HepG2 (cell line): ENCODE data around the gene RBCK1. TPM values are rescaled to one million over a fixed set of nuclear protein-coding genes. Genes with fewer than 3 reads are reported as not detected.
A peak's percentile ranks its signal among the peaks of the same experiment; 100 is the strongest.

Source experiments
- ATF1 ChIP-seq: IDR thresholded peaks from 2 replicates; pipeline ENCODE4 v1.6.1; 2016; ENCODE audit warnings: mild to moderate bottlenecking, control low read depth
- BRD4 ChIP-seq: sonication (generic); formaldehyde crosslinking; IDR thresholded peaks from 2 replicates; pipeline ENCODE4 v1.4.0; 2020; ENCODE audit warnings: missing genetic modification reagents
- CBFB ChIP-seq: sonication (generic); formaldehyde crosslinking; IDR thresholded peaks from 2 replicates; pipeline ENCODE4 v1.4.0; 2020; ENCODE audit warnings: missing genetic modification reagents
- CBX5 ChIP-seq: sonication (generic); formaldehyde crosslinking; IDR thresholded peaks from 2 replicates; pipeline ENCODE4 v1.4.0; 2020; ENCODE audit warnings: missing genetic modification reagents, borderline replicate concordance
- EEA1 ChIP-seq: sonication (generic); formaldehyde crosslinking; IDR thresholded peaks from 2 replicates; pipeline ENCODE4 v1.5.1; 2020; ENCODE audit warnings: mild to moderate bottlenecking, missing genetic modification reagents, borderline replicate concordance
- FOXM1 ChIP-seq: sonication (generic); formaldehyde crosslinking; IDR thresholded peaks from 2 replicates; pipeline ENCODE4 v1.5.0; 2020; ENCODE audit warnings: missing genetic modification reagents
- HNRNPUL1 ChIP-seq: fragments of 200-400 bp; formaldehyde crosslinking; IDR thresholded peaks from 2 replicates; pipeline ENCODE4 v1.6.1; 2017; ENCODE audit warnings: low read depth, mild to moderate bottlenecking, low read length, moderate library complexity
- HOXA3 ChIP-seq: sonication (generic); formaldehyde crosslinking; IDR thresholded peaks from 2 replicates; pipeline ENCODE4 v1.5.0; 2020; ENCODE audit warnings: missing genetic modification reagents
- IKZF5 ChIP-seq: IDR thresholded peaks from 2 replicates; pipeline ENCODE4 v1.6.1; 2018; ENCODE audit warnings: missing genetic modification reagents, mild to moderate bottlenecking, missing compliant biosample characterization
- JARID2 ChIP-seq: sonication (generic); formaldehyde crosslinking; IDR thresholded peaks from 2 replicates; pipeline ENCODE4 v1.8.1; 2023; ENCODE audit warnings: missing genetic modification reagents, inconsistent platforms; ENCODE audit not compliant: insufficient replicate concordance
- MAFF ChIP-seq: IDR thresholded peaks from 2 replicates; pipeline ENCODE4 v1.6.1; 2011; ENCODE audit warnings: low read depth, low read length, improper control_type of control experiment
- MED13 ChIP-seq: sonication (generic); formaldehyde crosslinking; IDR thresholded peaks from 2 replicates; pipeline ENCODE4 v1.5.0; 2020; ENCODE audit warnings: missing genetic modification reagents
- MXI1 ChIP-seq: IDR thresholded peaks from 3 replicates; pipeline ENCODE4 v1.6.1; 2012; ENCODE audit warnings: low read depth, low read length, inconsistent platforms, borderline replicate concordance
- RXRB ChIP-seq: IDR thresholded peaks from 2 replicates; pipeline ENCODE4 v1.6.1; 2016; ENCODE audit warnings: borderline replicate concordance, missing genetic modification reagents, missing compliant biosample characterization
- SAFB2 ChIP-seq: sonication (generic); formaldehyde crosslinking; IDR thresholded peaks from 2 replicates; pipeline ENCODE4 v1.5.1; 2020; ENCODE audit warnings: missing genetic modification reagents, low read depth, mild to moderate bottlenecking, borderline replicate concordance
- TEAD2 ChIP-seq: sonication (generic); formaldehyde crosslinking; IDR thresholded peaks from 2 replicates; pipeline ENCODE4 v1.9.0; 2021; ENCODE audit warnings: missing genetic modification reagents
- ZBTB21 ChIP-seq: sonication (generic); formaldehyde crosslinking; IDR thresholded peaks from 2 replicates; pipeline ENCODE4 v1.4.0; 2020; ENCODE audit warnings: missing genetic modification reagents
- ZFP36L1 ChIP-seq: sonication (generic); formaldehyde crosslinking; IDR thresholded peaks from 2 replicates; pipeline ENCODE4 v1.8.0; 2022; ENCODE audit warnings: mild to moderate bottlenecking, missing genetic modification reagents, moderate library complexity
- ZKSCAN5 ChIP-seq: sonication (generic); formaldehyde crosslinking; IDR thresholded peaks from 2 replicates; pipeline ENCODE4 v1.5.1; 2020; ENCODE audit warnings: mild to moderate bottlenecking, missing genetic modification reagents
- ZNF333 ChIP-seq: sonication (generic); formaldehyde crosslinking; IDR thresholded peaks from 2 replicates; pipeline ENCODE4 v1.4.0; 2020; ENCODE audit warnings: mild to moderate bottlenecking, missing genetic modification reagents, borderline replicate concordance
- ZNF337 ChIP-seq: sonication (generic); formaldehyde crosslinking; IDR thresholded peaks from 2 replicates; pipeline ENCODE4 v1.5.1; 2020; ENCODE audit warnings: missing genetic modification reagents, low read depth, mild to moderate bottlenecking, borderline replicate concordance
- ZNF713 ChIP-seq: sonication (generic); formaldehyde crosslinking; IDR thresholded peaks from 2 replicates; pipeline ENCODE4 v1.4.0; 2020; ENCODE audit warnings: mild to moderate bottlenecking, missing genetic modification reagents
- ZNF749 ChIP-seq: sonication (generic); formaldehyde crosslinking; IDR thresholded peaks from 2 replicates; pipeline ENCODE4 v1.8.0; 2022; ENCODE audit warnings: mild to moderate bottlenecking, missing genetic modification reagents, moderate library complexity, borderline replicate concordance
- ZNF83 ChIP-seq: sonication (generic); formaldehyde crosslinking; IDR thresholded peaks from 2 replicates; pipeline ENCODE4 v1.4.0; 2020; ENCODE audit warnings: missing genetic modification reagents, mild to moderate bottlenecking, borderline replicate concordance
- ZNF841 ChIP-seq: sonication (generic); formaldehyde crosslinking; IDR thresholded peaks from 2 replicates; pipeline ENCODE4 v1.8.1; 2023; ENCODE audit warnings: missing genetic modification reagents, borderline replicate concordance
- ZSCAN21 ChIP-seq: sonication (generic); formaldehyde crosslinking; IDR thresholded peaks from 2 replicates; pipeline ENCODE4 v1.8.0; 2022; ENCODE audit warnings: mild to moderate bottlenecking, missing genetic modification reagents, moderate library complexity, borderline replicate concordance
- polyA plus RNA-seq, 8 experiments: library from polyadenylated mRNA; depleted of rRNA in 3 of 8; stranded (reverse) in 7 of 8; unstranded in 1 of 8; fragments of >200 nt; fragmentation: Illumina TruSeq in 4 of 8; extraction: Trizol in 4 of 8; gene quantifications; 2 replicates each; pipeline versions ENCODE4 v1.2.1 to v1.2.3, GENCODE V29; 2011 to 2016; ENCODE audit warnings: low read depth in 4 of 8, missing spikeins in 1 of 8, mixed read lengths in 1 of 8; ENCODE audit not compliant: insufficient read depth in 1 of 8
- total RNA-seq, 5 experiments: library from RNA; depleted of rRNA; stranded (reverse); fragments of >200 nt; fragmentation: Illumina TruSeq; extraction: Trizol; gene quantifications; 2 replicates each; pipeline ENCODE4 v1.2.3, GENCODE V29; 2016; ENCODE audit warnings: low read depth in 1 of 5
- TF ChIP-seq, protein P1 (sequence below): sonication (generic); formaldehyde crosslinking; IDR thresholded peaks from 2 replicates; pipeline ENCODE4 v1.5.0; 2020; ENCODE audit warnings: missing genetic modification reagents, mild to moderate bottlenecking, borderline replicate concordance
- TF ChIP-seq, protein P2 (sequence below): sonication (generic); formaldehyde crosslinking; conservative IDR thresholded peaks from 2 replicates; pipeline ENCODE4 v1.8.0; 2022; ENCODE audit warnings: missing genetic modification reagents

Gene RBCK1
- total and polyA plus RNA-seq, 2 of the 13 experiments (the other 11 are each of a cell fraction or from before 2014, with no cell fraction given) = 149 to 215 TPM

GRCh38 chr20:407133-407952, 756 bp upstream of the RBCK1 start (continued):
- TF ChIP-seq ZBTB21 (CRISPR knock-in tag) = peak; percentile 72
- TF ChIP-seq, protein P1, sequence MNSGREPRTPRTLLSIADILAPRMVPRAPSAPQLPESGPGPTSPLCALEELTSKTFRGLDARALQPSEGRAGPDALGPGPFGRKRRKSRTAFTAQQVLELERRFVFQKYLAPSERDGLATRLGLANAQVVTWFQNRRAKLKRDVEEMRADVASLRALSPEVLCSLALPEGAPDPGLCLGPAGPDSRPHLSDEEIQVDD (CRISPR knock-in tag) = peak; percentile 19
- TF ChIP-seq MAFF = no peak
- peak; percentile 74 for TF ChIP-seq HOXA3 (CRISPR knock-in tag)
- no peak for TF ChIP-seq FOXM1 (CRISPR knock-in tag)
- TF ChIP-seq CBX5 = peak; percentile 94; the same call in 1 of the 2 replicates
- TF ChIP-seq ZKSCAN5 (CRISPR knock-in tag) = no peak
- peak; percentile 79 for TF ChIP-seq ZNF749
- TF ChIP-seq ZFP36L1 (CRISPR knock-in tag) = peak; percentile 75
- no peak for TF ChIP-seq HNRNPUL1
- TF ChIP-seq ZNF841 (CRISPR knock-in tag) = no peak; the same call in 1 of the 2 replicates
- TF ChIP-seq ZNF713 (CRISPR knock-in tag) = no peak; the same call in 1 of the 2 replicates
- peak; percentile 96 for TF ChIP-seq BRD4 (CRISPR knock-in tag)
- no peak for TF ChIP-seq ZNF337
- no peak; the same call in 1 of the 2 replicates for TF ChIP-seq TEAD2 (CRISPR knock-in tag)
- peak; percentile 74 for TF ChIP-seq EEA1 (CRISPR knock-in tag)
- TF ChIP-seq, protein P2, sequence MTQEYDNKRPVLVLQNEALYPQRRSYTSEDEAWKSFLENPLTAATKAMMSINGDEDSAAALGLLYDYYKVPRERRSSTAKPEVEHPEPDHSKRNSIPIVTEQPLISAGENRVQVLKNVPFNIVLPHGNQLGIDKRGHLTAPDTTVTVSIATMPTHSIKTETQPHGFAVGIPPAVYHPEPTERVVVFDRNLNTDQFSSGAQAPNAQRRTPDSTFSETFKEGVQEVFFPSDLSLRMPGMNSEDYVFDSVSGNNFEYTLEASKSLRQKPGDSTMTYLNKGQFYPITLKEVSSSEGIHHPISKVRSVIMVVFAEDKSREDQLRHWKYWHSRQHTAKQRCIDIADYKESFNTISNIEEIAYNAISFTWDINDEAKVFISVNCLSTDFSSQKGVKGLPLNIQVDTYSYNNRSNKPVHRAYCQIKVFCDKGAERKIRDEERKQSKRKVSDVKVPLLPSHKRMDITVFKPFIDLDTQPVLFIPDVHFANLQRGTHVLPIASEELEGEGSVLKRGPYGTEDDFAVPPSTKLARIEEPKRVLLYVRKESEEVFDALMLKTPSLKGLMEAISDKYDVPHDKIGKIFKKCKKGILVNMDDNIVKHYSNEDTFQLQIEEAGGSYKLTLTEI (CRISPR knock-in tag) = no peak
- TF ChIP-seq RXRB (CRISPR knock-in tag) = peak; percentile 74
- TF ChIP-seq ATF1 = no peak
- TF ChIP-seq ZNF333 (CRISPR knock-in tag) = peak; percentile 81
- peak; percentile 70 for TF ChIP-seq ZNF83
- TF ChIP-seq SAFB2 (CRISPR knock-in tag) = peak; percentile 20
- TF ChIP-seq JARID2 (CRISPR knock-in tag) = no peak
- peak; percentile 88 for TF ChIP-seq IKZF5 (CRISPR knock-in tag)
- peak; percentile 15; the same call in 1 of the 2 replicates for TF ChIP-seq CBFB (CRISPR knock-in tag)
- TF ChIP-seq MXI1 = peak; percentile 47; the same call in 2 of the 3 replicates
- TF ChIP-seq MED13 (CRISPR knock-in tag) = peak; percentile 84; the same call in 1 of the 2 replicates
- TF ChIP-seq ZSCAN21 = peak; percentile 92; the same call in 1 of the 2 replicates
